SK-N-SH (cell line): ENCODE results near the gene FAM50B.

Experiments used
- CTCF ChIP-seq: fragments of 200-600 bp; sonication (generic); IDR thresholded peaks from 2 replicates; pipeline ENCODE4 v1.6.1; 2017; ENCODE audit warnings: antibody characterized with exemption, mild to moderate bottlenecking, moderate library complexity
- EP300 ChIP-seq, 2 experiments: IDR thresholded peaks; 2 replicates each; pipeline versions ENCODE4 v1.4.0 to v1.6.1; 2012; ENCODE audit warnings: borderline replicate concordance in 1 of 2, low read depth in 1 of 2, low read length in 1 of 2
- PBX3 ChIP-seq: IDR thresholded peaks from 2 replicates; pipeline ENCODE4; 2012
- POLR2AphosphoS5 ChIP-seq: IDR thresholded peaks from 2 replicates; pipeline ENCODE4 v1.6.1; 2012; ENCODE audit warnings: low read depth, low read length
- REST ChIP-seq: IDR thresholded peaks from 2 replicates; pipeline ENCODE4 v1.6.1; 2012; ENCODE audit warnings: mild to moderate bottlenecking, low read depth, low read length, moderate library complexity
- RFX5 ChIP-seq: IDR thresholded peaks from 2 replicates; pipeline ENCODE4 v1.6.1; 2012; ENCODE audit warnings: mild to moderate bottlenecking, improper control_type of control experiment, low read length
- TCF12 ChIP-seq: IDR thresholded peaks from 2 replicates; pipeline ENCODE4 v1.4.0; 2012
- TEAD4 ChIP-seq: IDR thresholded peaks from 2 replicates; pipeline ENCODE4 v1.4.0; 2012; ENCODE audit warnings: mild to moderate bottlenecking, borderline replicate concordance; ENCODE audit not compliant: insufficient read depth
- USF2 ChIP-seq: fragments of 150-350 bp; IDR thresholded peaks from 2 replicates; pipeline ENCODE4 v1.6.1; 2017; ENCODE audit warnings: antibody characterized with exemption, low read length, low read depth, borderline replicate concordance

- TF ChIP-seq EP300 (IDR thresholded peaks at IDR 0.05; ENCODE audit: borderline replicate concordance in 1 of 2, low read depth in 1 of 2, low read length in 1 of 2) (no peak), CTCF (no peak), TEAD4 (no peak), TCF12 (no peak), POLR2AphosphoS5 (no peak), REST (no peak), PBX3 (no peak), RFX5 (no peak), USF2 (no peak)
Observed at GRCh38 chr6:3809515-3809891, 39.7 kb upstream of the FAM50B start.
